ENCODE measurements around the gene ZC3H13. TPM values are rescaled to one million over a fixed set of nuclear protein-coding genes. Genes with fewer than 3 reads are reported as not detected.

The ZC3H13 gene
- total and polyA plus RNA-seq, 10 of the 15 experiments (the other 5 are each of a cell fraction or from before 2014, with no cell fraction given), result 10.0 to 55.9 (median 25.4) TPM

DNA sequence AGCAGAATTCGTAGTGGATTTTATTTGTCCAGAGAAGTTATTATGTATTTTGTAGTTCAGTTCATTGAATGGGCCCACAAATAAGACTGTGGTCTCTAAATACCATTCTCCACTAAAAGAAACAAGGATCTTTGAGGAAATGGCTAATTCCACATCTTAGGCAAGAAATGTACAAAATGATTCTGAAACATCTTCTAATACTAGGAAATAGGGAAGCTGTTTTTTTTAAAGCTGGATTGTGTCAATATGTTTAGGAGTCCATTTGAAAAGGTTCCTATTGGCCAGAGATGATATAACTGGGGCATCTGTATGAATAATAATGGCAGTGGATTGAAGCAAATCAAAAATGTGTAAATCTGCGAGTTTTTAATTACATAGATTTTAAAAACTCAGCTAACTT lies 112.5 kb downstream of the ZC3H13 start:
- intact Hi-C loops (cut with micrococcal nuclease; ENCODE audit: unreplicated experiment), result no loop called here
- H3K4me2 ChIP-seq (ENCODE audit: control insufficient read depth, insufficient read depth), result no peak overlapping the region
- no peaks in the 10 kb centered on the region for H3K36me3 ChIP-seq (ENCODE audit: control insufficient read depth in 2 of 2, insufficient read depth in 2 of 2, low read length in 1 of 2)
- no peak overlapping the region for H2AFZ ChIP-seq (ENCODE audit: control insufficient read depth, low read depth, low read length)
- H3K9ac ChIP-seq (ENCODE audit: control insufficient read depth, insufficient read depth, low read length), result no peak overlapping the region
- no TSS peak for BruUV-seq (replicated peaks)
- TF ChIP-seq NBN (IDR thresholded peaks at IDR 0.05), result no peak
- TF ChIP-seq PRDM15 (CRISPR knock-in tag; IDR thresholded peaks at IDR 0.05), result no peak
- TF ChIP-seq EZH2 (IDR thresholded peaks at IDR 0.05; ENCODE audit: borderline replicate concordance, control insufficient read depth, low read depth, low read length), result no peak
- no peak for TF ChIP-seq POLR2AphosphoS5 (IDR thresholded peaks at IDR 0.05; ENCODE audit: low read length)
- no peak for TF ChIP-seq TCF7 (IDR thresholded peaks at IDR 0.05; ENCODE audit: borderline replicate concordance)
- TF ChIP-seq ZNF207 (IDR thresholded peaks at IDR 0.05; ENCODE audit: borderline replicate concordance), result no peak
- no peak for TF ChIP-seq NR2F1 (conservative IDR thresholded peaks at IDR 0.05)
- TF ChIP-seq MEF2B (IDR thresholded peaks at IDR 0.05; ENCODE audit: partially characterized antibody, poor library complexity, severe bottlenecking), result no peak
- TF ChIP-seq ZNF384 (IDR thresholded peaks at IDR 0.05; ENCODE audit: borderline replicate concordance, low read depth, low read length), result no peak
- RAD21 ChIA-PET (ENCODE audit: unreplicated experiment), result no interaction called here
- in situ Hi-C loops (cut with MboI), result no loop called here
- FAIRE-seq (no peak), ATAC-seq (no peak), DNase-seq (ENCODE audit: low read depth, low spot score) (no peak)
- SMC1A ChIA-PET (ENCODE audit: uncharacterized antibody, unreplicated experiment), result no interaction called here
- H3K27me3 ChIP-seq (replicated peaks in 1 of 2; ENCODE audit: control insufficient read depth in 2 of 2, insufficient read depth in 2 of 2, low read length in 1 of 2), result no peaks in the 10 kb centered on the region
- no peak overlapping the region for H3K4me3 ChIP-seq
- no peaks in the 10 kb centered on the region for H3K4me1 ChIP-seq (ENCODE audit: control insufficient read depth, insufficient read depth, low read length)
- no peaks in the 10 kb centered on the region for H3K79me2 ChIP-seq (ENCODE audit: control insufficient read depth, insufficient read depth, low read length)
- WGBS (ENCODE audit: insufficient coverage, insufficient replicate concordance, low lambda C conversion rate, missing lambda C conversion rate), result 28% methylated on average over 2 of the region's 2 CpGs
- no peaks in the 10 kb centered on the region for H4K20me1 ChIP-seq (ENCODE audit: control insufficient read depth, insufficient read depth)
- H3K27ac ChIP-seq (ENCODE audit: control insufficient read depth, insufficient read depth), result no peak overlapping the region
- POLR2A ChIA-PET, result no interaction called here
- no peaks in the 10 kb centered on the region for H3K9me3 ChIP-seq (replicated peaks; ENCODE audit: control insufficient read depth, insufficient read depth, low read length)
- CTCF ChIA-PET, result no interaction called here
